Activated CD8-positive, alpha-beta T cell treated with anti-CD3 and anti-CD28 coated beads for 36 hours (primary cell): Measurements from ENCODE around the gene MED15. TPM values are rescaled to one million over a fixed set of nuclear protein-coding genes. Genes with fewer than 3 reads are reported as not detected.

Source experiments
- ATAC-seq: fragments of 200-7000 bp; cut with Tn5 transposase; one replicate; pipeline ENCODE4 v1.10.0; 2021; ENCODE audit warnings: mild to moderate bottlenecking, moderate library complexity
- CTCF ChIA-PET: fragments of 350-600 bp; sonication (Branson Sonifier 250); formaldehyde crosslinking; loops from one replicate; lab custom pipeline; 2021; ENCODE audit warnings: antibody characterized with exemption; lab: Charles Lee
- POLR2A ChIA-PET: fragments of 350-600 bp; sonication (Branson Sonifier 250); formaldehyde crosslinking; loops from one replicate; lab custom pipeline; 2021; ENCODE audit warnings: antibody characterized with exemption; lab: Charles Lee
- DNase-seq: peaks from one replicate; pipeline ENCODE4 v3.0.0-alpha.2; 2020
- H3K27ac Mint-ChIP-seq: one replicate; pipeline ENCODE4 v1.8.0; 2021; ENCODE audit warnings: mild to moderate bottlenecking, mixed read lengths
- H3K27me3 Mint-ChIP-seq: one replicate; pipeline ENCODE4 v1.8.0; 2021; ENCODE audit warnings: mixed read lengths
- H3K36me3 Mint-ChIP-seq: one replicate; pipeline ENCODE4 v1.8.0; 2021; ENCODE audit warnings: low read depth, mixed read lengths
- H3K4me1 Mint-ChIP-seq: one replicate; pipeline ENCODE4 v1.8.0; 2021; ENCODE audit warnings: low read depth, mixed read lengths
- H3K4me3 Mint-ChIP-seq: one replicate; pipeline ENCODE4 v1.8.0; 2021; ENCODE audit warnings: mild to moderate bottlenecking, moderate library complexity, mixed read lengths
- H3K9me3 Mint-ChIP-seq: one replicate; pipeline ENCODE4 v1.8.0; 2021; ENCODE audit warnings: mixed read lengths
- CTCF ChIP-seq: fragments of 200-600 bp; IDR thresholded peaks from one replicate; pipeline ENCODE4 v1.8.0; 2022; ENCODE audit warnings: antibody characterized with exemption, mild to moderate bottlenecking
- intact Hi-C: fragments of 100-400 bp; cut with micrococcal nuclease; formaldehyde crosslinking; loops from one replicate; pipeline ENCODE4 v1.10.0; 2022
- total RNA-seq, 2 experiments: library from RNA; stranded (reverse); gene quantifications; one replicate each; pipeline ENCODE4 v1.2.3, GENCODE V29; 2021

MED15 gene
- total RNA-seq, 2 experiments from 2014 or later: 110 to 118 TPM

DNA sequence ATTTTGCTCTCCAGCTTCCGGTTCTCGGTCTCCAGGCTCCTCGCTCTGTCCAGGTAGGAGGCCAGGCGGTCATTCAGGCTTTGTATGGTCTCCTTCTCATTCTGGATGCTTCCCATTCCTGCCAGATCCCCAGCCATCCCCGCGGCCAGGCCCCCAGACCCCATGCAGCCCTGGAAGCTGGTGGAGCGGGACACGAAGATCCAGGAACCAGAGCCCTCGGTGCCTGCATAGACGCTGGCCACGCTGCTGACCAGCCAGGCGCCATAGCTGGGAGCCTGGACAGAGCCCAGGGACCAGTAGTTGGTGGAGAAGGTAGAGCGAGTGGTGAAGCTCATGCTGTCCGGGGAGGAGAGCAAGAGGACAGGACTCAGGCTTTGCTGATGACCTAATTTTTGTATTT lies 23.6 kb upstream of the MED15 start:
- Mint-ChIP-seq H3K36me3 (peaks cover 15% of the 10 kb centered on the region), H3K9me3 (no peaks in the 10 kb centered on the region), H3K4me1 (peaks cover 16% of the 10 kb centered on the region), H3K27me3 (no peaks in the 10 kb centered on the region), H3K4me3 (no peak overlapping the region), H3K27ac (no peak overlapping the region)
- no peak for TF ChIP-seq CTCF
- DNase-seq: no peak
- ChIA-PET CTCF (interaction anchor here (1.3 kb wide), 1 partner anchor 27 kb away, joined by 3 read pairs; no protein-coding TSS in a partner anchor), POLR2A (interaction anchor here (1.9 kb wide), 1 partner anchor 24 kb away, joined by 6 read pairs; the partner anchor contains the start of gene MED15)
- intact Hi-C loops: no loop called here
- ATAC-seq: no peak

DNA sequence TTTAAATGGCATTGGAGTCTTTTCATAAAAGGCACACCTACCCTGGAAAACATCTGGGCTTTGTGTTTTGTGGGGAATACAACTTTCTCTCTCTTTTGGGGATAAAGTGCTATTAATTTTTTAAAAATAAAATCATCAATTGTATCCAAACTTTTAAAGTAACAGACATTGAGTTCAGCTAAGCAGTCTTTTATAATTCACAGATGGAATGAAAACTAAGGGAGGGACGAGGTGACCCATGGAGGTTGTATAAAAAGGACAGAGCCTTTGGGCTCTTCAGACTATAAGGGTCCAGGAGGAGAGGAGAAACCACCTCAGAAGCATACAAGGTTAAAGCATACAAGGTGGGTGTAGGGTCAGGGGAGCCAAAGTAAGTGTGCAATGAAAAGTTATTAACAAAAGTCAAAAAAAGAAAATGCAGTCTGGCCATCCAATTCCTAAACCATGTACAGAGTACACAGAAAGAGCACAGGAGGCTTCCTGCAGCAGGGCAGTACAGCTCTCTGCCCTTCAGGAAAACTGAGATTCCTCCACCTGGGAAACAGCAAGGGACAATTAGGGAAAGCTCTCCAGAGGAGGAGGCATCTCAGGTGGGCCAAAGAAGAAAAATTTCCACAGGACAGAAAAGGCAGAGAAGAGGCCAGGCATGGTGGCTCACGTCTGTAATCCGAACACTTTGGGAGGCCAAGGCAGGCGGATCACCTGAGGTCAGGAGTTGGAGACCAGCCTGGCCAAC lies 22.3 kb upstream of the MED15 start:
- Mint-ChIP-seq H3K4me1 (peaks cover 17% of the 10 kb centered on the region), H3K4me3 (no peak overlapping the region), H3K36me3 (peaks cover 15% of the 10 kb centered on the region), H3K9me3 (no peaks in the 10 kb centered on the region), H3K27ac (no peak overlapping the region), H3K27me3 (no peaks in the 10 kb centered on the region)
- CTCF ChIA-PET: interaction anchor here (0.7 to 1.0 kb wide), 2 partner anchors 29 to 35 kb away, joined by 3 read pairs; no protein-coding TSS in a partner anchor
- intact Hi-C loops: no loop called here
- ATAC-seq (no peak), DNase-seq (no peak)
- no peak for TF ChIP-seq CTCF
- POLR2A ChIA-PET: no interaction called here

- no peak overlapping the region for H3K4me3 Mint-ChIP-seq
- DNase-seq (no peak), ATAC-seq (no peak)
- POLR2A ChIA-PET: interaction anchor here (0.6 kb wide), 1 partner anchor 400 kb away, joined by 3 read pairs; no protein-coding TSS in a partner anchor
- no peaks in the 10 kb centered on the region for H3K9me3 Mint-ChIP-seq
- CTCF ChIA-PET: no interaction called here
- intact Hi-C loops: no loop called here
- no peak for TF ChIP-seq CTCF
- H3K36me3 Mint-ChIP-seq: peaks cover 15% of the 10 kb centered on the region
- H3K27ac Mint-ChIP-seq: no peak overlapping the region
- H3K27me3 Mint-ChIP-seq: no peaks in the 10 kb centered on the region
- peaks cover 25% of the 10 kb centered on the region for H3K4me1 Mint-ChIP-seq
Measured at GRCh38 chr22:20486229-20486628, 21.2 kb upstream of the MED15 start.

DNA sequence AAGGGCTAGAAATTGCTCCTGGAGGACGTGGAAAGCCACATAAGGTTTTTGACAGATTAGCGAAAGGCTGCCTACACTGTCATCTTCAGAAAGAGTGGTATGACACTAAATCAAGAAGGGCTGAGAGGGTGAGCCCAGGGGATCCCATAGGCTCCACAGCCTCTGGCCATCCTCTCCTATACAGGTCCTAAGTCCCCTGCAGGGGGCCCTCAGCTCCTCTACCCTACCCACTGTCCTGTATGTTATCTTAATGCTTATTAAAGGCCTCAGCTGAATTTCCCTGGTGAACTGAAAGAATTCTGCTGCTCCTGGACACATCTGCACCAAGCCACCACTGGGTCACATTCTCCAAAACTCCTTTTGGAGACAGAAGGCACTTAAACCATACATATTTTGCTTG lies 19.7 kb upstream of the MED15 start:
- no peak for TF ChIP-seq CTCF
- peaks cover 37% of the 10 kb centered on the region for H3K4me1 Mint-ChIP-seq
- CTCF ChIA-PET: interaction anchor here (1.1 kb wide), 1 partner anchor 70 kb away, joined by 3 read pairs; no protein-coding TSS in a partner anchor
- peaks cover 15% of the 10 kb centered on the region for H3K36me3 Mint-ChIP-seq
- no peak overlapping the region for H3K27ac Mint-ChIP-seq
- intact Hi-C loops: no loop called here
- no peaks in the 10 kb centered on the region for H3K9me3 Mint-ChIP-seq
- POLR2A ChIA-PET: no interaction called here
- no peaks in the 10 kb centered on the region for H3K27me3 Mint-ChIP-seq
- ATAC-seq: no peak
- DNase-seq: no peak
- no peak overlapping the region for H3K4me3 Mint-ChIP-seq

- ChIA-PET POLR2A (interaction anchor here (0.6 to 1.0 kb wide), 3 partner anchors 47 to 111 kb away, joined by 3 to 4 read pairs (median 3); no protein-coding TSS in a partner anchor), CTCF (interaction anchor here (1.4 kb wide), 1 partner anchor 20 kb away, joined by 3 read pairs; no protein-coding TSS in a partner anchor)
- Mint-ChIP-seq H3K4me3 (no peak overlapping the region), H3K4me1 (peaks cover 46% of the 10 kb centered on the region), H3K36me3 (peaks cover 8% of the 10 kb centered on the region), H3K27me3 (no peaks in the 10 kb centered on the region), H3K27ac (no peak overlapping the region), H3K9me3 (no peaks in the 10 kb centered on the region)
- no peak for TF ChIP-seq CTCF
- ATAC-seq (no peak), DNase-seq (no peak)
- intact Hi-C loops: no loop called here
Measured at GRCh38 chr22:20488946-20489345, 18.5 kb upstream of the MED15 start.
